Glomerular visceral epithelial cell (primary cell): Measurements from ENCODE around the gene SKOR1.

Experiments
- DNase-seq: peaks from one replicate; pipeline ENCODE4 v3.0.0-alpha.2; 2016; ENCODE audit errors: extremely low spot score

Gene SKOR1

GRCh38 chr15:67818464-67818863 is 6.8 kb upstream of the SKOR1 start:
- DNase-seq, result no peak

GRCh38 chr15:67819636-67820035 is 5.7 kb upstream of the SKOR1 start:
- DNase-seq, result no peak

- DNase-seq, result no peak
Observed at GRCh38 chr15:67820122-67820991, 5.0 kb upstream of the SKOR1 start.

- DNase-seq, result peak; percentile 53
Observed at GRCh38 chr15:67820992-67821783, 4.1 kb upstream of the SKOR1 start.

- no peak for DNase-seq
Observed at GRCh38 chr15:67821784-67822440, 3.4 kb upstream of the SKOR1 start.

GRCh38 chr15:67822537-67823313 is 2.6 kb upstream of the SKOR1 start:
- no peak for DNase-seq

GRCh38 chr15:67823314-67824196 is 1.8 kb upstream of the SKOR1 start:
- no peak for DNase-seq

GRCh38 chr15:67824197-67824968 is 926 bp upstream of the SKOR1 start:
- no peak for DNase-seq

- no peak for DNase-seq
Observed at GRCh38 chr15:67825881-67826716, 790 bp downstream of the SKOR1 start.

GRCh38 chr15:67826717-67827561 is 1.6 kb downstream of the SKOR1 start:
- DNase-seq, result no peak

GRCh38 chr15:67827562-67828277 is 2.4 kb downstream of the SKOR1 start:
- no peak for DNase-seq

GRCh38 chr15:67828278-67828968 is 3.1 kb downstream of the SKOR1 start:
- no peak for DNase-seq

GRCh38 chr15:67828969-67829646 is 3.8 kb downstream of the SKOR1 start:
- no peak for DNase-seq

GRCh38 chr15:67829647-67830504 is 4.6 kb downstream of the SKOR1 start:
- no peak for DNase-seq

- DNase-seq, result no peak
Observed at GRCh38 chr15:67831363-67831762, 6.1 kb downstream of the SKOR1 start.
